Measurements from ENCODE around the gene EIF5A.

The EIF5A gene

DNA sequence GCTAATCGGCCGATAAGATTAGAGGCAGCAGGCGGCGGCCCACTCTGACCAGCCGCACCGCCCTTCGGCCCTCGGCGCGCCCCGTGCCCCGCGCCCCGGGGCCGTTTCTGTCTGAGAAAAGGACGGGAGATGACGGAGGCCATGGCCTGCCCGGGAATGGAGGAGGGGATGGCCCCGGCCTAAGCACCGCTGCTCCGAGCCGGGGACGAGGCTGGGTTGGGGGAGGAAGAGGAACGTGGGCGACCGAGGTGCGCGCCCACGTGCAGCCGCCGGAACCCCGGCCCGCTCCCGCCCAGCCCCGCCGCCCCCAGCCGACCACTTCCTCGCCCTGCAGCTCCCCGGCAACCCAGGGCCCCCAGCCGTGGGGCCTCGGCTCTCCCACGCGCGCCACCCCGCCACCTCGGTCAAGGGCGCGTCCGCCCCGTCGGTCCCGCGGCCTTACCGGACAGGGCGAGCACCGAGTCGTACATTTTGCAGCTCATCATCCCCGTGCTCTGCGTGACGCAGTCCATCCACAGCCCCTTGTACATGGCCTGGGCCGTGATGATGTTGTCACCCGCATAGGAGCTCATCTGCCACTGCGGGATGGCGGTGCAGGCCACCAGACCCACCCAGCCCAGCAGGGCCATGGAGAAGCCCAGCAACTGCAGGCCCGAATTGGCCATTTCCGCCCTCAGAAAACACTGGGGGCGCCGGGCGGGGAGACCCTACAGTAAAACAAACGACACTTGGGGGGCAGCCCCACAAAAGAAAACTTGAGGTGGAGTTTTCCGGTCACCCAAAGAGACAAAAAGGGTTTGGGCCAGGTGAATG lies 45.8 kb upstream of the EIF5A start:
- Histone ChIP-seq H3K27ac (peak overlapping the region; percentile 71), H3K4me3 (ENCODE audit: low read depth, low read length) (peak overlapping the region; percentile 56), H3K27me3 (ENCODE audit: insufficient read depth, low read depth, severe bottlenecking) (no peaks in the 10 kb centered on the region), H3K36me3 (peaks cover 31% of the 10 kb centered on the region), H3K9me3 (ENCODE audit: severe bottlenecking) (no peaks in the 10 kb centered on the region)
- TF ChIP-seq, protein P1, sequence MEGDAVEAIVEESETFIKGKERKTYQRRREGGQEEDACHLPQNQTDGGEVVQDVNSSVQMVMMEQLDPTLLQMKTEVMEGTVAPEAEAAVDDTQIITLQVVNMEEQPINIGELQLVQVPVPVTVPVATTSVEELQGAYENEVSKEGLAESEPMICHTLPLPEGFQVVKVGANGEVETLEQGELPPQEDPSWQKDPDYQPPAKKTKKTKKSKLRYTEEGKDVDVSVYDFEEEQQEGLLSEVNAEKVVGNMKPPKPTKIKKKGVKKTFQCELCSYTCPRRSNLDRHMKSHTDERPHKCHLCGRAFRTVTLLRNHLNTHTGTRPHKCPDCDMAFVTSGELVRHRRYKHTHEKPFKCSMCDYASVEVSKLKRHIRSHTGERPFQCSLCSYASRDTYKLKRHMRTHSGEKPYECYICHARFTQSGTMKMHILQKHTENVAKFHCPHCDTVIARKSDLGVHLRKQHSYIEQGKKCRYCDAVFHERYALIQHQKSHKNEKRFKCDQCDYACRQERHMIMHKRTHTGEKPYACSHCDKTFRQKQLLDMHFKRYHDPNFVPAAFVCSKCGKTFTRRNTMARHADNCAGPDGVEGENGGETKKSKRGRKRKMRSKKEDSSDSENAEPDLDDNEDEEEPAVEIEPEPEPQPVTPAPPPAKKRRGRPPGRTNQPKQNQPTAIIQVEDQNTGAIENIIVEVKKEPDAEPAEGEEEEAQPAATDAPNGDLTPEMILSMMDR (IDR thresholded peaks at IDR 0.05; ENCODE audit: low read depth, low read length) = no peak
- DNase-seq = no peak

DNA sequence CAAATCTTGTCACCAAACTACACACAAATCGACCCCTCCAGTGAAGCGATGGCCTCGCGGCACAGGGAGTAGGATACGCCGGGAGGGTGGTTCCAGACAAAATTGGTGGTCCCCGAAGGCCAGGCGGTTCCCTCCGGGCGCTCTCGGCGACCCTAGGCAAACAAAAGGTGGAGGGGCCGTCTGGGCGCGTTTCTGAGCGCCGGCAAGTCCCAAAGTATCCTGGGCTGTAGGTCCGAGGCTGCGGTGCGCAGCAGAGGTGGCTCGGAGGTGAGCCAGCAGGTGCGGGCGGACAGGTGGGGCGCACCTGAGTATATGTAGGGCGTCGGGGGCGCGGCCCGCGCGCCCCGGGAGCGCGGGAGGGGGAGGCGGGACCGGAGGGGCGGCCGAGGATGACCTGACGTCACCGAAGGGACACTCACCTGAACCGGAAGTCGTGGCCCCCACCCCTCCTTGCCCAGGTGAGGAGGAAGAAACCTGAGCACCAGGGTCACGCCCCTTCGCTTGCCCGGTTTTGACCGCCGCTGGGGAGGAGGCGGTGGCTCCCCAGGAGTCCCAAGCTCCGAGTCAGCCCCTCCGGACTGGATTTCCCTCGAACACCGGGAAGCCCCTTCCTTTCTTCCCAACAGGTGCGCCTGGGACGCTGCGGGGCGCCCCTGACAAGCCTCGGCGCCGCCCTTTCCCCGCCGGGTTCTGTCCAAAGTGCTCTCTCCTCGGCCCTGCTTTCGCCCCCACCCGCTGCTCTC lies 45.1 kb upstream of the EIF5A start, which contains the start of gene CLDN7:
Gene CLDN7, minus strand, starts transcription at position 287 of the 743 bp plus-strand sequence. CDS start 435 bp downstream, outside the sequence.
- Histone ChIP-seq H3K9me3 (ENCODE audit: severe bottlenecking) (no peaks in the 10 kb centered on the region), H3K27me3 (ENCODE audit: insufficient read depth, low read depth, severe bottlenecking) (no peaks in the 10 kb centered on the region), H3K36me3 (peaks cover 24% of the 10 kb centered on the region), H3K27ac (peak within 1 kb of the TSS; percentile 71), H3K4me3 (ENCODE audit: low read depth, low read length) (peak within 1 kb of the TSS; percentile 56)
- DNase-seq = no peak
- TF ChIP-seq, protein P1 (IDR thresholded peaks at IDR 0.05; ENCODE audit: low read depth, low read length) = no peak

DNA sequence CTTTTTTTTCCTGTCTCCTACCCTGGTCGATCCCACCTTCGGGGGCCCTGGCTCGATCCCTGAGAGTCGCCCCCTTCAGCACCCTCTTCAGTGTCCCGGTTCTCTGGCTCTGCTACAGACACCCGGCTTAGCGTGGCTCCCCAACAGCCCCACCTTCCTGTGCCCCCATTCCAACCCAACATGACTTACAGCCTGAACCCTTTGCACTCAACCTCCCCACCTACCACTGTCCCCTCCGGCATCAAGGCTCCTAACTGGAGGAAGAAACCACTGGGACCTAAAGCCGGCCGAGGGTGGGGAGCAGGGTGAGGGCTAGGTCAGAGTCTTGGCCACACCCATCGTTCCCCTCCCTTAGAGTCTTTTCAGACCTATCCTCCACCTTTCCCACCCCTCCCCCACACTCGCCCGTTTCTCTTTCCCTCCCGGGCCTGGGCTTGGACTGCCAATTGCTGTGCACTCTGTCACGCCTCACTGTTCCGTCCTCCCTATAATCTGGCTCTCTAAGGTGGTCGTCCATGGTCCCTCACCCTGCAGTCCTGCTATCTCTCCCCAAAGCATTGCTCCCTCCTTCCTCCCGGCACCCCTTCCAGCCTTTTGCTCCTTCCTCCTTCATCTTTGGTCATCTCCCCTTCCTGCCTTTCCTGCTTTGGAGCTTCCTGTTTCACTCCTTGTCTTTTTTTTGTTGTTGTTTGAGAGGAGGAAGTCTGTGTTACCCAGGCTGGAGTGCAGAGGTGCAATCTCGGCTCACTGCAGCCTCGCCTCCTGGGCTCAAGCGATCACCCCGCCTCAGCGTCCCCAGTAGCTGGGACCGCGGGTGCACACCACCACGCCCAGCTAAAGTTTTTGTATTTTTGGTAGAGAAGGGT lies 44.3 kb upstream of the EIF5A start:
- no peaks in the 10 kb centered on the region for H3K9me3 ChIP-seq (ENCODE audit: severe bottlenecking)
- H3K4me3 ChIP-seq (ENCODE audit: low read depth, low read length) = no peak overlapping the region
- peaks cover 15% of the 10 kb centered on the region for H3K36me3 ChIP-seq
- TF ChIP-seq, protein P1 (IDR thresholded peaks at IDR 0.05; ENCODE audit: low read depth, low read length) = no peak
- H3K27ac ChIP-seq = peak overlapping the region; percentile 42
- H3K27me3 ChIP-seq (ENCODE audit: insufficient read depth, low read depth, severe bottlenecking) = no peaks in the 10 kb centered on the region
- DNase-seq = peak; percentile 57

DNA sequence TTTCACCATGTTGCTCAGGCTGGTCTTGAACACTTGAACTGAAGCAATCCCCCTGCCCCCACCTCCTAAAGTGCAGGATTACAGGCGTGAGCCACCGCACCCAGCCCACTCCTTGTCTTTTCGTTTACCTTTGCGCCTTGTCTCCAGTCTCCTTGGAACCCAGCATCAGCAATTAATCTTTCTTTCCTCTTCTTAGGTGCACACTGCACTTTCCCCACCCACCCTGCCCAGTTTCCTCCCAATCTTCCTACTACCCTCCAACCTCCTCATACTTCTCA lies 43.7 kb upstream of the EIF5A start:
- Histone ChIP-seq H3K27ac (peak overlapping the region; percentile 42), H3K27me3 (ENCODE audit: insufficient read depth, low read depth, severe bottlenecking) (no peaks in the 10 kb centered on the region), H3K4me3 (ENCODE audit: low read depth, low read length) (no peak overlapping the region), H3K9me3 (ENCODE audit: severe bottlenecking) (no peaks in the 10 kb centered on the region), H3K36me3 (peaks cover 10% of the 10 kb centered on the region)
- no peak for DNase-seq
- TF ChIP-seq, protein P1 (IDR thresholded peaks at IDR 0.05; ENCODE audit: low read depth, low read length) = no peak

DNA sequence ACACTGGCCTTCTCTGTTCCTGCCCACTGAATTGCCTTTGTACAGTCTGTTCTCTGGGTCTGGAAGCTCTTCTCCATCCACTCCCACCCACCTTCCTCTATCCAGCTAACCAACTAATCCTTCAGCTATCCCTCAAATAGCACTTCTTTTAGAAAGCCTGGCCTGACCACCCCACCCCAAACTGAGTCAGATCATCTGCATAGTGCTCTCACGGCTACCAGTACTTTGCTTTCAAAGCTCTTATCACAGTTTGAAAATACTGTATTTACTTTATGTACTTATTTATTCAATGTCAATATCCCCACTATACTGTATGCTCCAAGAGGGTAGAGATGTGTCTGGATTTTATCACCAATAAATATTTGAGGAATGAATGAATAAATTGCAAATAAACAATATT lies 40.6 kb upstream of the EIF5A start:
- H3K36me3 ChIP-seq = no peaks in the 10 kb centered on the region
- no peaks in the 10 kb centered on the region for H3K27me3 ChIP-seq (ENCODE audit: insufficient read depth, low read depth, severe bottlenecking)
- H3K9me3 ChIP-seq (ENCODE audit: severe bottlenecking) = no peaks in the 10 kb centered on the region
- H3K4me3 ChIP-seq (ENCODE audit: low read depth, low read length) = no peak overlapping the region
- no peak for DNase-seq
- H3K27ac ChIP-seq = no peak overlapping the region
- TF ChIP-seq, protein P1 (IDR thresholded peaks at IDR 0.05; ENCODE audit: low read depth, low read length) = no peak

Data from WERI-Rb-1 (cell line).